H1 (cell line): ENCODE measurements around the gene DOCK10. TPM values are rescaled to one million over a fixed set of nuclear protein-coding genes. Genes with fewer than 3 reads are reported as not detected.

Experiments used
- CTCF ChIA-PET: fragments of 300-600 bp; sonication (Branson Sonifier 250); formaldehyde crosslinking; loops from one replicate; lab custom pipeline; 2021; ENCODE audit not compliant: partially characterized antibody; lab: Charles Lee
- POLR2A ChIA-PET: fragments of 300-600 bp; sonication (Branson Sonifier 250); formaldehyde crosslinking; loops from one replicate; lab custom pipeline; 2021; ENCODE audit warnings: inconsistent platforms; ENCODE audit not compliant: partially characterized antibody; lab: Charles Lee
- DNase-seq, 2 experiments: peaks; one replicate each; pipeline versions ENCODE4 v3.0.0 to v3.0.0-alpha.2; 2010 to 2022; ENCODE audit warnings: low spot score in 2 of 2, low read depth in 1 of 2, mixed read lengths in 1 of 2
- FAIRE-seq: peaks from 2 replicates; lab custom pipeline; 2011; peaks lifted over from hg19 to GRCh38; lab: Jason Lieb, UNC
- H2AFZ ChIP-seq: 2 replicates; pipeline ENCODE4 v1.8.1; 2012; ENCODE audit warnings: low read length, inconsistent platforms
- H2AK5ac ChIP-seq: 2 replicates; pipeline ENCODE4 v1.6.1; 2013; ENCODE audit warnings: low read depth, low read length
- H2BK120ac ChIP-seq: replicated peaks from 2 replicates; pipeline ENCODE3; 2013; ENCODE audit warnings: low read depth, low read length, inconsistent platforms
- H2BK12ac ChIP-seq: 2 replicates; pipeline ENCODE4 v1.6.1; 2013; ENCODE audit warnings: low read depth, low read length
- H2BK15ac ChIP-seq: 2 replicates; pipeline ENCODE4 v1.6.1; 2013; ENCODE audit warnings: low read length
- H2BK20ac ChIP-seq: 2 replicates; pipeline ENCODE4 v1.6.1; 2013; ENCODE audit warnings: low read length
- H2BK5ac ChIP-seq: 2 replicates; pipeline ENCODE4 v1.6.1; 2013; ENCODE audit warnings: low read depth, low read length
- H3K14ac ChIP-seq: 2 replicates; pipeline ENCODE4 v1.6.1; 2013; ENCODE audit warnings: inconsistent platforms; ENCODE audit not compliant: insufficient read length
- H3K18ac ChIP-seq: 2 replicates; pipeline ENCODE4 v1.6.1; 2013; ENCODE audit warnings: low read length; ENCODE audit errors: extremely low read depth
- H3K23ac ChIP-seq: 2 replicates; pipeline ENCODE4 v1.6.1; 2013; ENCODE audit warnings: inconsistent platforms; ENCODE audit not compliant: insufficient read length
- H3K23me2 ChIP-seq: 2 replicates; pipeline ENCODE4 v1.6.1; 2013; ENCODE audit warnings: low read depth, low read length
- H3K27ac ChIP-seq: 2 replicates; pipeline ENCODE4 v1.6.1; 2011; ENCODE audit warnings: low read depth, low read length, inconsistent platforms
- H3K27me3 ChIP-seq, 4 experiments: replicated peaks in 1 of 4; 1 replicate in 1 of 4; 2 replicates in 3 of 4; pipeline versions ENCODE4 v1.6.1 to v1.8.1; 2011 to 2013; ENCODE audit warnings: low read length in 3 of 4, mild to moderate bottlenecking in 3 of 4, inconsistent platforms in 2 of 4, mixed read lengths in 2 of 4, moderate library complexity in 1 of 4; ENCODE audit not compliant: control insufficient read depth in 3 of 4, insufficient read depth in 3 of 4; ENCODE audit errors: extremely low read depth in 1 of 4
- H3K36me3 ChIP-seq, 4 experiments: 2 replicates each; pipeline versions ENCODE4 v1.6.1 to v1.8.1; 2011 to 2013; ENCODE audit warnings: mild to moderate bottlenecking in 4 of 4, low read length in 3 of 4, moderate library complexity in 2 of 4, control low read depth in 1 of 4, inconsistent platforms in 1 of 4; ENCODE audit not compliant: insufficient read depth in 4 of 4, control insufficient read depth in 2 of 4
- H3K4ac ChIP-seq: replicated peaks from 2 replicates; pipeline ENCODE3; 2013; ENCODE audit warnings: low read length, low read depth, mixed read lengths, inconsistent platforms; ENCODE audit not compliant: insufficient read length
- H3K4me1 ChIP-seq, 4 experiments: replicated peaks in 1 of 4; 1 replicate in 1 of 4; 2 replicates in 3 of 4; pipeline versions ENCODE4 v1.6.1 to v1.8.1; 2011 to 2013; ENCODE audit warnings: low read length in 3 of 4, inconsistent platforms in 2 of 4, mixed read lengths in 1 of 4; ENCODE audit not compliant: insufficient read depth in 4 of 4, control insufficient read depth in 3 of 4
- H3K4me2 ChIP-seq, 2 experiments: 2 replicates each; pipeline versions ENCODE4 v1.6.1 to v1.8.1; 2011 to 2013; ENCODE audit warnings: low read depth in 2 of 2, low read length in 2 of 2, control low read depth in 1 of 2, inconsistent platforms in 1 of 2, mild to moderate bottlenecking in 1 of 2; ENCODE audit not compliant: insufficient read depth in 1 of 2
- H3K4me3 ChIP-seq, 4 experiments: fragments of 200-600, 300-600 bp in 1 of 4; sonication (generic), shearing (Covaris generic), sonication (Bioruptor Twin) in 1 of 4; 2 replicates each; pipeline versions ENCODE4 v1.5.1 to v1.8.1; 2011 to 2016; ENCODE audit warnings: low read length in 4 of 4, low read depth in 3 of 4, control low read depth in 2 of 4, inconsistent platforms in 2 of 4, mild to moderate bottlenecking in 2 of 4, mixed read lengths in 1 of 4, moderate library complexity in 1 of 4; ENCODE audit not compliant: insufficient read depth in 2 of 4; ENCODE audit errors: extremely low read depth in 1 of 4
- H3K56ac ChIP-seq: replicated peaks from 2 replicates; pipeline ENCODE3; 2013; ENCODE audit warnings: low read depth, mild to moderate bottlenecking, mixed read lengths, low read length, inconsistent platforms; ENCODE audit not compliant: insufficient read length
- H3K79me1 ChIP-seq: 2 replicates; pipeline ENCODE4 v1.6.1; 2013; ENCODE audit warnings: low read depth, low read length, control low read depth
- H3K79me2 ChIP-seq, 2 experiments: 2 replicates each; pipeline versions ENCODE4 v1.6.1 to v1.8.1; 2012 to 2013; ENCODE audit warnings: low read length in 2 of 2, mild to moderate bottlenecking in 2 of 2, inconsistent platforms in 1 of 2; ENCODE audit not compliant: insufficient read depth in 2 of 2, control insufficient read depth in 1 of 2
- H3K9ac ChIP-seq, 4 experiments: replicated peaks in 1 of 4; 1 replicate in 1 of 4; 2 replicates in 3 of 4; pipeline versions ENCODE4 v1.6.1 to v1.8.1; 2011 to 2013; ENCODE audit warnings: low read depth in 3 of 4, low read length in 3 of 4, control low read depth in 2 of 4, mild to moderate bottlenecking in 2 of 4, moderate library complexity in 2 of 4, inconsistent platforms in 1 of 4; ENCODE audit errors: extremely low read depth in 1 of 4
- H3K9me3 ChIP-seq, 2 experiments: 2 replicates each; pipeline versions ENCODE4 v1.6.1 to v1.8.1; 2012 to 2013; ENCODE audit warnings: mild to moderate bottlenecking in 2 of 2, moderate library complexity in 2 of 2, control low read depth in 1 of 2, inconsistent platforms in 1 of 2, low read depth in 1 of 2, low read length in 1 of 2, mixed read lengths in 1 of 2; ENCODE audit not compliant: insufficient read depth in 2 of 2
- H4K20me1 ChIP-seq, 2 experiments: replicated peaks in 1 of 2; 2 replicates each; pipeline versions ENCODE3 to v1.8.1; 2011 to 2013; ENCODE audit warnings: inconsistent platforms in 2 of 2, low read length in 2 of 2, mild to moderate bottlenecking in 1 of 2; ENCODE audit not compliant: insufficient read depth in 2 of 2, control insufficient read depth in 1 of 2
- H4K5ac ChIP-seq: 2 replicates; pipeline ENCODE4 v1.6.1; 2013; ENCODE audit warnings: low read length, low read depth, mixed read lengths, inconsistent platforms; ENCODE audit not compliant: insufficient read length
- H4K8ac ChIP-seq: 2 replicates; pipeline ENCODE4 v1.8.0; 2013; ENCODE audit warnings: mild to moderate bottlenecking, moderate library complexity, low read length, inconsistent platforms; ENCODE audit not compliant: insufficient read depth; ENCODE audit errors: extremely low read depth
- H4K91ac ChIP-seq: replicated peaks from 2 replicates; pipeline ENCODE3; 2013; ENCODE audit warnings: low read length, mixed read lengths, inconsistent platforms; ENCODE audit not compliant: insufficient read length
- PHF8 ChIP-seq: fragments of 200-600 bp; sonication (generic); conservative IDR thresholded peaks from 2 replicates; pipeline ENCODE4 v1.7.1; 2012; ENCODE audit warnings: low read depth, mild to moderate bottlenecking, inconsistent platforms, low read length, moderate library complexity
- SIRT6 ChIP-seq: IDR thresholded peaks from one replicate; pipeline ENCODE4 v1.7.1; 2012; ENCODE audit warnings: low read length, inconsistent platforms
- WGBS, 2 experiments: shearing (Covaris generic) in 1 of 2; methylation state at CpG; one replicate each; pipeline versions ENCODE4 v1.1.6 to v1.1.7; 2013 to 2015; ENCODE audit warnings: low lambda C conversion rate in 2 of 2, mixed read lengths in 2 of 2, inconsistent platforms in 1 of 2, low coverage in 1 of 2, missing lambda C conversion rate in 1 of 2; ENCODE audit not compliant: insufficient replicate concordance in 2 of 2, insufficient coverage in 1 of 2, insufficient read length in 1 of 2; ENCODE audit errors: extremely low coverage in 1 of 2, missing lambda C conversion rate in 1 of 2; 5-methylcytosine and 5-hydroxymethylcytosine counted together
- polyA plus RNA-seq, 7 experiments: library from polyadenylated mRNA; depleted of rRNA in 3 of 7; stranded (reverse) in 5 of 7; unstranded in 2 of 7; fragments of >200 nt in 5 of 7; fragments of 200-250 nt in 2 of 7; gene quantifications; 1 replicate in 5 of 7; 2 replicates in 1 of 7; 4 replicates in 1 of 7; pipeline versions ENCODE4 v1.2.1 to v1.2.3, GENCODE V29; 2011 to 2013; ENCODE audit warnings: missing spikeins in 2 of 7, mixed read lengths in 2 of 7
- total RNA-seq: library from RNA; stranded (reverse); fragmentation: NEBNext Ultra II Directional; extraction: Animal tissue kit (Norgen Biotek cat#: 25700); gene quantifications from 2 replicates; pipeline ENCODE4 v1.2.1, GENCODE V29; 2021

The DOCK10 gene
- total and polyA plus RNA-seq, 2 of the 8 experiments (the other 6 are each of a cell fraction or from before 2014, with no cell fraction given): 0.33 to 1.6 TPM

GRCh38 chr2:224941960-224942359 lies 100.3 kb downstream of the DOCK10 start:
- peaks cover 2 to 9% (median 9%) of the 10 kb centered on the region in 4 experiments; a peak in 5 of 7 replicates for H3K4me1 ChIP-seq
- ChIA-PET CTCF (interaction anchor here (0.6 to 1.6 kb wide), 5 partner anchors 15 to 92 kb away, joined by 3 to 6 read pairs (median 4); no protein-coding TSS in a partner anchor), POLR2A (no interaction called here)
- no peak overlapping the region for H3K4ac ChIP-seq
- no peak overlapping the region for H3K56ac ChIP-seq
- H3K4me3 ChIP-seq: no peak overlapping the region
- DNase-seq (no peak), FAIRE-seq (peak; percentile 74)
- H2BK20ac ChIP-seq: no peak overlapping the region
- no peaks in the 10 kb centered on the region for H3K79me1 ChIP-seq
- H2BK120ac ChIP-seq: no peak overlapping the region
- H3K79me2 ChIP-seq: no peaks in the 10 kb centered on the region
- no peak overlapping the region for H3K9ac ChIP-seq
- H4K91ac ChIP-seq: no peak overlapping the region
- H2BK5ac ChIP-seq: no peak overlapping the region
- H3K18ac ChIP-seq: peak overlapping the region; percentile 19; the same call in 1 of the 2 replicates
- no peak overlapping the region for H2BK12ac ChIP-seq
- no peak overlapping the region for H4K5ac ChIP-seq
- H3K14ac ChIP-seq: no peak overlapping the region
- no peak overlapping the region for H3K27ac ChIP-seq
- no peak overlapping the region for H3K23ac ChIP-seq
- no peaks in the 10 kb centered on the region for H3K9me3 ChIP-seq
- H3K23me2 ChIP-seq: no peaks in the 10 kb centered on the region
- peak overlapping the region; percentile 97 for H2AFZ ChIP-seq
- TF ChIP-seq PHF8: no peak
- no peak for TF ChIP-seq SIRT6
- H2BK15ac ChIP-seq: no peak overlapping the region
- no peaks in the 10 kb centered on the region for H3K36me3 ChIP-seq
- 74% methylated on average over 2 of the region's 2 CpGs; no CpG with 5 or more reads in 1 of the 2 experiments for WGBS, 2 experiments
- H2AK5ac ChIP-seq: no peak overlapping the region
- no peaks in the 10 kb centered on the region for H4K20me1 ChIP-seq
- H3K27me3 ChIP-seq: no peaks in the 10 kb centered on the region
- no peak overlapping the region for H4K8ac ChIP-seq
- H3K4me2 ChIP-seq: peak overlapping the region in 1 of 2 experiments; percentile 37; a peak in 2 of 4 replicates
